Kidney (tissue), 14 donors: ENCODE results near the gene TELO2. TPM values are rescaled to one million over a fixed set of nuclear protein-coding genes. Genes with fewer than 3 reads are reported as not detected.
A peak's percentile ranks its signal among the peaks of the same experiment; 100 is the strongest.

Experiments
- DNase-seq, 5 donors: peaks; one replicate each; pipeline ENCODE4 v3.0.0-alpha.2; 2013 to 2020
- FAIRE-seq: peaks from 2 replicates; lab custom pipeline; 2012; peaks lifted over from hg19 to GRCh38; lab: Jason Lieb, UNC
- H3K27ac ChIP-seq, 2 donors: one replicate each; pipeline ENCODE4 v1.7.0; 2013; ENCODE audit warnings: low read depth in 2 of 2, low read length in 2 of 2, inconsistent platforms in 1 of 2
- H3K27me3 ChIP-seq: one replicate; pipeline ENCODE4 v1.7.1; 2013; ENCODE audit warnings: low read length, inconsistent platforms; ENCODE audit not compliant: control insufficient read depth, insufficient read depth
- H3K36me3 ChIP-seq, 3 donors: one replicate each; pipeline versions ENCODE4 v1.7.0 to v1.7.1; 2013; ENCODE audit warnings: low read length in 3 of 3, control low read depth in 1 of 3, inconsistent platforms in 1 of 3; ENCODE audit not compliant: insufficient read depth in 3 of 3, control insufficient read depth in 2 of 3
- H3K4me1 ChIP-seq, 3 donors: one replicate each; pipeline versions ENCODE4 v1.7.0 to v1.7.1; 2013; ENCODE audit warnings: low read length in 3 of 3, inconsistent platforms in 1 of 3, low read depth in 1 of 3; ENCODE audit not compliant: control insufficient read depth in 2 of 3, insufficient read depth in 2 of 3
- H3K4me3 ChIP-seq, 3 donors: one replicate each; pipeline versions ENCODE4 v1.7.0 to v1.8.1; 2013; ENCODE audit warnings: low read length in 3 of 3, control low read depth in 1 of 3, inconsistent platforms in 1 of 3
- H3K9ac ChIP-seq, 3 donors: one replicate each; pipeline versions ENCODE4 v1.7.0 to v1.7.1; 2013; ENCODE audit warnings: low read length in 3 of 3, control low read depth in 1 of 3, inconsistent platforms in 1 of 3
- H3K9me3 ChIP-seq, 3 donors: one replicate each; pipeline versions ENCODE4 v1.7.0 to v1.7.1; 2013; ENCODE audit warnings: low read length in 3 of 3, control low read depth in 1 of 3, inconsistent platforms in 1 of 3; ENCODE audit not compliant: control insufficient read depth in 2 of 3, insufficient read depth in 1 of 3
- CTCF ChIP-seq: IDR thresholded peaks from 3 replicates; pipeline ENCODE4 v1.5.1; 2012; ENCODE audit warnings: mild to moderate bottlenecking, moderate library complexity, borderline replicate concordance; ENCODE audit not compliant: insufficient read depth; ENCODE audit errors: extremely low read depth
- intact Hi-C: fragments of 100-400 bp; cut with DNase I; formaldehyde crosslinking; loops from one replicate; pipeline ENCODE4 v1.11.1; 2022
- polyA plus RNA-seq: library from polyadenylated mRNA; stranded (reverse); fragments of 350-450 nt; fragmentation: Illumina TruSeq; extraction: RNeasy Lipid Tissue Mini Kit (QIAGEN cat#74804); gene quantifications from one replicate; pipeline ENCODE4 v1.2.3, GENCODE V29; 2014; ENCODE audit warnings: low read depth, low replicate concordance; ENCODE audit not compliant: insufficient read depth
- total RNA-seq: library from RNA; stranded (reverse); fragmentation: NEBNext Ultra II Directional; extraction: Animal tissue kit (Norgen Biotek cat#: 25700); gene quantifications from one replicate; pipeline ENCODE4 v1.2.1, GENCODE V29; 2021
- donor health status: control.
- donor health status: control.
- donor health status: control.
- donor health status: control.
- donor health status: control.
- donor health status: DM: yes; HTN: yes; CAD: no.
- donor health status: Normal renal cell carcinoma (clear cell type).

TELO2 gene
- total and polyA plus RNA-seq, 2 donors from 2014 or later: 27.7 to 37.4 TPM

GRCh38 chr16:1496464-1496863 is 3.3 kb downstream of the TELO2 start:
- Histone ChIP-seq H3K4me3 (no peak overlapping the region), H3K27ac (no peak overlapping the region), H3K36me3 (no peaks in the 10 kb centered on the region), H3K9me3 (no peaks in the 10 kb centered on the region), H3K27me3 (no peaks in the 10 kb centered on the region), H3K4me1 (peaks cover 0 to 18% (median 3%) of the 10 kb centered on the region in 3 donors), H3K9ac (no peak overlapping the region)
- FAIRE-seq (no peak), DNase-seq (peak in 1 of 5 donors; percentile 74)
- TF ChIP-seq CTCF: no peak
- intact Hi-C loops: no loop called here

GRCh38 chr16:1497014-1497598 is 3.9 kb downstream of the TELO2 start:
- H3K4me3 ChIP-seq: no peak overlapping the region
- intact Hi-C loops: no loop called here
- no peaks in the 10 kb centered on the region for H3K9me3 ChIP-seq
- no peaks in the 10 kb centered on the region for H3K36me3 ChIP-seq
- no peak overlapping the region for H3K9ac ChIP-seq
- peaks cover 0 to 18% (median 3%) of the 10 kb centered on the region in 3 donors for H3K4me1 ChIP-seq
- no peak for FAIRE-seq
- H3K27ac ChIP-seq: no peak overlapping the region
- no peak for TF ChIP-seq CTCF
- DNase-seq: peak in 1 of 5 donors; percentile 63
- H3K27me3 ChIP-seq: no peaks in the 10 kb centered on the region

- no peaks in the 10 kb centered on the region for H3K27me3 ChIP-seq
- peaks cover 0 to 3% (median 3%) of the 10 kb centered on the region in 3 donors for H3K36me3 ChIP-seq
- peak in 1 of 5 donors; percentile 63 for DNase-seq
- H3K9me3 ChIP-seq: no peaks in the 10 kb centered on the region
- no peak for TF ChIP-seq CTCF
- peaks cover 0 to 8% (median 0%) of the 10 kb centered on the region in 3 donors for H3K4me1 ChIP-seq
- H3K9ac ChIP-seq: no peak overlapping the region
- H3K4me3 ChIP-seq: no peak overlapping the region
- no peak overlapping the region for H3K27ac ChIP-seq
- intact Hi-C loops: no loop called here
- FAIRE-seq: no peak
Measured at GRCh38 chr16:1498899-1499676, 5.9 kb downstream of the TELO2 start.
